Brain microvascular endothelial cell (primary cell): ENCODE measurements around the gene KMT2C.
"Not testable (repeated sequence)": the region's sequence is repeated elsewhere in the genome, so short reads cannot be mapped to it uniquely, and the experiment has no call there.

Experiments used
- DNase-seq: peaks from one replicate; pipeline ENCODE4 v3.0.0-alpha.2; 2020
- H3K27ac ChIP-seq: fragments of 250-450 bp; sonication (Bioruptor Pico); 2 replicates; pipeline ENCODE4 v1.5.1; 2020; ENCODE audit warnings: mild to moderate bottlenecking, moderate library complexity
- H3K27me3 ChIP-seq: fragments of 250-450 bp; sonication (Bioruptor Pico); replicated peaks from 2 replicates; pipeline ENCODE4 v1.5.1; 2020; ENCODE audit warnings: mild to moderate bottlenecking
- H3K36me3 ChIP-seq: fragments of 250-450 bp; sonication (Bioruptor Pico); replicated peaks from 2 replicates; pipeline ENCODE4 v1.5.1; 2020; ENCODE audit warnings: mild to moderate bottlenecking
- H3K4me3 ChIP-seq: 2 replicates; pipeline ENCODE4 v1.5.1; 2011; ENCODE audit warnings: low read depth, mild to moderate bottlenecking, control low read depth, low read length, moderate library complexity
- in situ Hi-C: cut with HindIII; loops from 2 replicates; pipeline ENCODE4 v1.10.0; 2017; ENCODE audit warnings: low sequenced_read_pairs, low pct_ligation_motif_present
- TF ChIP-seq, protein P1 (sequence below): IDR thresholded peaks from 2 replicates; pipeline ENCODE4 v1.5.1; 2011; ENCODE audit warnings: low read depth, mild to moderate bottlenecking, moderate library complexity, low read length, control low read depth, inconsistent platforms; ENCODE audit errors: missing control alignments

Gene KMT2C

GRCh38 chr7:152414779-152415178, 21.0 kb downstream of the KMT2C start:
- H3K27me3 ChIP-seq: no peaks in the 10 kb centered on the region
- no peak overlapping the region for H3K4me3 ChIP-seq
- no peaks in the 10 kb centered on the region for H3K36me3 ChIP-seq
- TF ChIP-seq, protein P1, sequence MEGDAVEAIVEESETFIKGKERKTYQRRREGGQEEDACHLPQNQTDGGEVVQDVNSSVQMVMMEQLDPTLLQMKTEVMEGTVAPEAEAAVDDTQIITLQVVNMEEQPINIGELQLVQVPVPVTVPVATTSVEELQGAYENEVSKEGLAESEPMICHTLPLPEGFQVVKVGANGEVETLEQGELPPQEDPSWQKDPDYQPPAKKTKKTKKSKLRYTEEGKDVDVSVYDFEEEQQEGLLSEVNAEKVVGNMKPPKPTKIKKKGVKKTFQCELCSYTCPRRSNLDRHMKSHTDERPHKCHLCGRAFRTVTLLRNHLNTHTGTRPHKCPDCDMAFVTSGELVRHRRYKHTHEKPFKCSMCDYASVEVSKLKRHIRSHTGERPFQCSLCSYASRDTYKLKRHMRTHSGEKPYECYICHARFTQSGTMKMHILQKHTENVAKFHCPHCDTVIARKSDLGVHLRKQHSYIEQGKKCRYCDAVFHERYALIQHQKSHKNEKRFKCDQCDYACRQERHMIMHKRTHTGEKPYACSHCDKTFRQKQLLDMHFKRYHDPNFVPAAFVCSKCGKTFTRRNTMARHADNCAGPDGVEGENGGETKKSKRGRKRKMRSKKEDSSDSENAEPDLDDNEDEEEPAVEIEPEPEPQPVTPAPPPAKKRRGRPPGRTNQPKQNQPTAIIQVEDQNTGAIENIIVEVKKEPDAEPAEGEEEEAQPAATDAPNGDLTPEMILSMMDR: no peak
- DNase-seq: no peak
- no peak overlapping the region for H3K27ac ChIP-seq
- in situ Hi-C loops: no loop called here

- in situ Hi-C loops: no loop called here
- H3K27me3 ChIP-seq: no peaks in the 10 kb centered on the region
- no peaks in the 10 kb centered on the region for H3K36me3 ChIP-seq
- no peak overlapping the region for H3K4me3 ChIP-seq
- no peak for DNase-seq
- TF ChIP-seq, protein P1: no peak
- H3K27ac ChIP-seq: no peak overlapping the region
Measured at GRCh38 chr7:152411389-152411788, 24.4 kb downstream of the KMT2C start.

DNA sequence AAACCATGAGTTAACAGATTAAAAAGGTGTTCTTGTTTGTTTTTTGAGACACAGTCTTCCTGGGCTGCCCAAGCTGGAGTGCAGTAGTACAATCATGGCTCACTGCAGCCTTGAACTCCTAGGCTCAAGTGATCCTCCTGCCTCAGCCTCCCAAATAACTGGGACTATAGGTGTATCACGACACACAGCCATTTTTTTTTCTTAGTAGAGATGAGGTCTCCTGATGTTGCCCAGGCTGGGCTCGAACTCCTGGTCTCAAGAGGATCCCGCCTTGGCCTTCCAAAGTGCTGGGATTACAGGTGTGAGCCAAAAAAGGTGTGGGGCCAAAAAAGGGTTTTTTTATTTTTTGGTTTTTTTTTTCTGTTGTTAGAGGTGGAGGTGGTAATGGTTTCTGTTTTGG, 29.3 kb downstream of the KMT2C start:
- in situ Hi-C loops: no loop called here
- Histone ChIP-seq H3K36me3 (no peaks in the 10 kb centered on the region), H3K27me3 (no peaks in the 10 kb centered on the region), H3K27ac (no peak overlapping the region), H3K4me3 (no peak overlapping the region)
- TF ChIP-seq, protein P1: no peak
- no peak for DNase-seq

DNA sequence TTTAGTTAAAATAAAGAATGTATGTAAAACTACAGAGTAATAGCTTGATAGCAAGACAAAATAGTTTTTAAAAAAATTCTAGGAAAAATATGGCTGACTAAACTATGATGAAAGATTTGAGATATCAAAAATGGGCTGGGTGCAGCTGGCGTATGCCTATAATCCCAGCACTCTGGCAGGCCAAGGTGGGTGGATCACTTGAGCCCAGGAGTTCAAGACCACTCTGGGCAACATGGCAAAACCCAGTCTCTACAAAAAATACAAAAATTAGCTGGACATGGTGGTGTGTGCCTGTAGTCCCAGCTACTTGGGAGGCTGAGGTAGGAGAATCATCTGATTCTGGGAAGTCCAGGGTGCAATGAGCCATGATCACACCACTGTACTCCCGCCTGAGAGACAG, 29.8 kb downstream of the KMT2C start:
- H3K36me3 ChIP-seq, H3K27ac ChIP-seq, H3K27me3 ChIP-seq, in situ Hi-C loops, H3K4me3 ChIP-seq, DNase-seq: not testable (repeated sequence)

GRCh38 chr7:152403726-152404125, 32.1 kb downstream of the KMT2C start:
- Histone ChIP-seq H3K36me3 (no peaks in the 10 kb centered on the region), H3K27ac (no peak overlapping the region), H3K27me3 (no peaks in the 10 kb centered on the region), H3K4me3 (no peak overlapping the region)
- no peak for DNase-seq
- in situ Hi-C loops: no loop called here
- TF ChIP-seq, protein P1: no peak

DNA sequence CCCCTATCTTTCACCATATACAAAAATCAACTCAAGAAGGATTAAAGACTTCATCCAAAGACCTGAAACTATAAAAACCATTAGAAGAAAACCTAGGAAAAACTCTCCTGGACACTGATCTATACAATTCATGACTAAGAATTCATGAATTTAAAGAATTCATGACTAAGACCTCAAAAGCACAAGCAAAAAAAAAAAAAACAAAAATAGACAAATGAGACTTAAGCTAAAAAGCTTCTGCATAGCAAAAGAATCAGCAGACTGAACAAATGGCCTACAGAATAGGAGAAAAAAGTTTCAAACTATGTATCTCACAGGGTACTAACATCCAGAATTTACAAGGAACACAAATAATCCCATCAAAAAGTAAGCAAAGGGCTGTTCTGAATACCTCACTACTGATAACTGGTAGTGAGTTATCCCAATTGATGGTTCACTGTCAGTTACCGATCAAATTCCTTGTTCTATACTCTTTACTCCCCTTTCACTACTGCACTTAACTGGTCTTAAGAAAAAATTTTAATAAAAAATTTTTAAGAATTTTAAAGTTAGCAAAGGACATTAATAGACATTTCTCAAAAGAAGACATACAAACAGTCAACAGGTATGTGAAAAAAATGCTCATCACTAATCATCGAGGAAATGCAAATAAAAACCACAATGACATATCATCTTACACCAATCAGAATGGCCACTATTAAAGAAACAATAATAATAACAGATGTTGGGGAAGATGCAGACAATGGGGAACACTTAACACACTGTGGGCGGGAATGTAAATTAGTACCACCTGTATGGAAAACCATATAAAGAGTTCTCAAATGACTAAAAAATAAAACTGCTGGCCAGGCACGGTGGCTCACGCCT, 33.2 kb downstream of the KMT2C start:
- H3K36me3 ChIP-seq: no peaks in the 10 kb centered on the region
- in situ Hi-C loops: no loop called here
- TF ChIP-seq, protein P1: no peak
- H3K4me3 ChIP-seq: no peak overlapping the region
- DNase-seq: no peak
- H3K27me3 ChIP-seq: no peaks in the 10 kb centered on the region
- no peak overlapping the region for H3K27ac ChIP-seq
